HepG2 (cell line): Measurements from ENCODE around the gene CHEK2. TPM values are rescaled to one million over a fixed set of nuclear protein-coding genes. Genes with fewer than 3 reads are reported as not detected.

ENCODE experiments used
- ERF ChIP-seq: IDR thresholded peaks from 2 replicates; pipeline ENCODE4 v1.6.1; 2018; ENCODE audit warnings: missing biosample characterization, missing genetic modification reagents
- ETV5 ChIP-seq: IDR thresholded peaks from 2 replicates; pipeline ENCODE4 v1.6.1; 2018; ENCODE audit warnings: missing biosample characterization, missing genetic modification reagents, inconsistent platforms, borderline replicate concordance
- HNRNPUL1 ChIP-seq: fragments of 200-400 bp; formaldehyde crosslinking; IDR thresholded peaks from 2 replicates; pipeline ENCODE4 v1.6.1; 2017; ENCODE audit warnings: low read depth, mild to moderate bottlenecking, low read length, moderate library complexity
- KLF16 ChIP-seq, 2 experiments: sonication (generic) in 1 of 2; formaldehyde crosslinking in 1 of 2; IDR thresholded peaks; 2 replicates each; pipeline versions ENCODE4 v1.6.1 to v1.8.0; 2016 to 2023; ENCODE audit warnings: missing genetic modification reagents in 2 of 2, missing compliant biosample characterization in 1 of 2
- MLX ChIP-seq: IDR thresholded peaks from 2 replicates; pipeline ENCODE4 v1.6.1; 2016
- NBN ChIP-seq: fragments of 450-650 bp; conservative IDR thresholded peaks from 2 replicates; pipeline ENCODE4 v1.6.1; 2017
- NPAS2 ChIP-seq: sonication (generic); formaldehyde crosslinking; IDR thresholded peaks from 2 replicates; pipeline ENCODE4 v1.8.0; 2022; ENCODE audit warnings: mild to moderate bottlenecking, missing genetic modification reagents, borderline replicate concordance
- NRL ChIP-seq: sonication (generic); formaldehyde crosslinking; IDR thresholded peaks from 2 replicates; pipeline ENCODE4 v1.5.0; 2020; ENCODE audit warnings: missing genetic modification reagents, mild to moderate bottlenecking, moderate library complexity, borderline replicate concordance
- PCBP1 ChIP-seq: fragments of 200-400 bp; formaldehyde crosslinking; IDR thresholded peaks from 2 replicates; pipeline ENCODE4 v1.6.1; 2017; ENCODE audit warnings: mild to moderate bottlenecking, low read depth, low read length, borderline replicate concordance
- PHF8 ChIP-seq: sonication (generic); formaldehyde crosslinking; IDR thresholded peaks from 2 replicates; pipeline ENCODE4 v1.5.0; 2020; ENCODE audit warnings: missing genetic modification reagents
- POGZ ChIP-seq: sonication (generic); formaldehyde crosslinking; IDR thresholded peaks from 2 replicates; pipeline ENCODE4 v1.4.0; 2020; ENCODE audit warnings: mild to moderate bottlenecking, missing genetic modification reagents
- POLR2A ChIP-seq, 2 experiments: IDR thresholded peaks; 2 replicates each; pipeline ENCODE4 v1.6.1; 2011; ENCODE audit warnings: low read depth in 2 of 2, low read length in 2 of 2, mild to moderate bottlenecking in 1 of 2, moderate library complexity in 1 of 2; ENCODE audit not compliant: insufficient read depth in 1 of 2
- POLR2G ChIP-seq: fragments of 200-400 bp; formaldehyde crosslinking; IDR thresholded peaks from 2 replicates; pipeline ENCODE4 v1.6.1; 2018; ENCODE audit warnings: mild to moderate bottlenecking, low read depth, low read length, moderate library complexity
- REST ChIP-seq, 2 experiments: IDR thresholded peaks; 2 replicates each; pipeline ENCODE4 v1.6.1; 2011 to 2012; ENCODE audit warnings: low read length in 2 of 2, borderline replicate concordance in 1 of 2, low read depth in 1 of 2, mild to moderate bottlenecking in 1 of 2, moderate library complexity in 1 of 2
- RFX3 ChIP-seq: IDR thresholded peaks from 2 replicates; pipeline ENCODE4 v1.6.1; 2016; ENCODE audit warnings: missing biosample characterization, missing genetic modification reagents
- SOX5 ChIP-seq: IDR thresholded peaks from 2 replicates; pipeline ENCODE4 v1.6.1; 2016; ENCODE audit warnings: borderline replicate concordance
- THAP8 ChIP-seq: sonication (generic); formaldehyde crosslinking; IDR thresholded peaks from 2 replicates; pipeline ENCODE4 v1.5.1; 2020; ENCODE audit warnings: missing genetic modification reagents, mild to moderate bottlenecking, borderline replicate concordance
- XBP1 ChIP-seq: sonication (generic); formaldehyde crosslinking; IDR thresholded peaks from 2 replicates; pipeline ENCODE4 v1.5.0; 2020; ENCODE audit warnings: missing genetic modification reagents
- ZNF335 ChIP-seq: sonication (generic); formaldehyde crosslinking; IDR thresholded peaks from 2 replicates; pipeline ENCODE4 v1.4.0; 2020; ENCODE audit warnings: missing genetic modification reagents
- ZNF546 ChIP-seq: sonication (generic); formaldehyde crosslinking; conservative IDR thresholded peaks from 2 replicates; pipeline ENCODE4 v1.8.1; 2023; ENCODE audit warnings: mild to moderate bottlenecking, missing genetic modification reagents
- ZNF549 ChIP-seq: sonication (generic); formaldehyde crosslinking; IDR thresholded peaks from 2 replicates; pipeline ENCODE4 v1.5.0; 2020; ENCODE audit warnings: missing genetic modification reagents
- ZNF784 ChIP-seq: sonication (generic); formaldehyde crosslinking; IDR thresholded peaks from 2 replicates; pipeline ENCODE4 v1.5.1; 2020; ENCODE audit warnings: missing genetic modification reagents, mild to moderate bottlenecking, borderline replicate concordance
- polyA plus RNA-seq, 8 experiments: library from polyadenylated mRNA; depleted of rRNA in 3 of 8; stranded (reverse) in 7 of 8; unstranded in 1 of 8; fragments of >200 nt; fragmentation: Illumina TruSeq in 4 of 8; extraction: Trizol in 4 of 8; gene quantifications; 2 replicates each; pipeline versions ENCODE4 v1.2.1 to v1.2.3, GENCODE V29; 2011 to 2016; ENCODE audit warnings: low read depth in 4 of 8, missing spikeins in 1 of 8, mixed read lengths in 1 of 8; ENCODE audit not compliant: insufficient read depth in 1 of 8
- total RNA-seq, 5 experiments: library from RNA; depleted of rRNA; stranded (reverse); fragments of >200 nt; fragmentation: Illumina TruSeq; extraction: Trizol; gene quantifications; 2 replicates each; pipeline ENCODE4 v1.2.3, GENCODE V29; 2016; ENCODE audit warnings: low read depth in 1 of 5
- TF ChIP-seq, protein P1 (sequence below): sonication (generic); formaldehyde crosslinking; IDR thresholded peaks from 2 replicates; pipeline ENCODE4 v1.8.0; 2022; ENCODE audit warnings: mild to moderate bottlenecking, missing genetic modification reagents

CHEK2 gene
- total and polyA plus RNA-seq, 2 of the 13 experiments (the other 11 are each of a cell fraction or from before 2014, with no cell fraction given): 27.0 to 40.5 TPM

GRCh38 chr22:28741785-28742561, at the start of gene CHEK2, which contains the start of gene HSCB (continued):
- TF ChIP-seq ZNF335 (CRISPR knock-in tag) (peak; percentile 44; the same call in 1 of the 2 replicates), ZNF549 (CRISPR knock-in tag) (no peak), THAP8 (CRISPR knock-in tag) (no peak), REST (IDR thresholded peaks at IDR 0.05; ENCODE audit: borderline replicate concordance in 1 of 2, low read depth in 1 of 2, low read length in 2 of 2) (no peak; a peak in 1 of 4 replicates), POLR2A (IDR thresholded peaks at IDR 0.05; ENCODE audit: insufficient read depth in 1 of 2, low read depth in 2 of 2, low read length in 2 of 2) (peak in 1 of 2 experiments; percentile 75; a peak in 2 of 4 replicates), NBN (no peak), ZNF546 (CRISPR knock-in tag) (no peak), PHF8 (CRISPR knock-in tag) (peak; percentile 92), ETV5 (CRISPR knock-in tag) (peak; percentile 21; the same call in 1 of the 2 replicates), HNRNPUL1 (no peak), KLF16 (CRISPR knock-in tag; IDR thresholded peaks at IDR 0.05) (peak in 1 of 2 experiments; percentile 74; a peak in 2 of 4 replicates), SOX5 (CRISPR knock-in tag) (no peak), PCBP1 (0 out of 2 replicates have a peak, but pooled peaks have one; percentile 48), XBP1 (CRISPR knock-in tag) (no peak), NPAS2 (CRISPR knock-in tag) (0 out of 2 replicates have a peak, but pooled peaks have one; percentile 47), POLR2G (peak; percentile 84), NRL (CRISPR knock-in tag) (no peak; the same call in 1 of the 2 replicates), RFX3 (CRISPR knock-in tag) (no peak), MLX (CRISPR knock-in tag) (no peak), POGZ (CRISPR knock-in tag) (no peak; the same call in none of the 2 replicates), ZNF784 (CRISPR knock-in tag) (peak; percentile 81; the same call in 1 of the 2 replicates), ERF (CRISPR knock-in tag) (no peak)
- TF ChIP-seq, protein P1, sequence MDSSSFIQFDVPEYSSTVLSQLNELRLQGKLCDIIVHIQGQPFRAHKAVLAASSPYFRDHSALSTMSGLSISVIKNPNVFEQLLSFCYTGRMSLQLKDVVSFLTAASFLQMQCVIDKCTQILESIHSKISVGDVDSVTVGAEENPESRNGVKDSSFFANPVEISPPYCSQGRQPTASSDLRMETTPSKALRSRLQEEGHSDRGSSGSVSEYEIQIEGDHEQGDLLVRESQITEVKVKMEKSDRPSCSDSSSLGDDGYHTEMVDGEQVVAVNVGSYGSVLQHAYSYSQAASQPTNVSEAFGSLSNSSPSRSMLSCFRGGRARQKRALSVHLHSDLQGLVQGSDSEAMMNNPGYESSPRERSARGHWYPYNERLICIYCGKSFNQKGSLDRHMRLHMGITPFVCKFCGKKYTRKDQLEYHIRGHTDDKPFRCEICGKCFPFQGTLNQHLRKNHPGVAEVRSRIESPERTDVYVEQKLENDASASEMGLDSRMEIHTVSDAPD: no peak
